Eye (tissue), 1 donor: ENCODE data around the gene PATJ.
"Not testable (repeated sequence)": the region's sequence is repeated elsewhere in the genome, so short reads cannot be mapped to it uniquely, and the experiment has no call there.

Experiments
- DNase-seq: peaks from one replicate; pipeline ENCODE4 v3.0.0-alpha.2; 2015

Gene PATJ

GRCh38 chr1:62185233-62185632 lies 443.0 kb downstream of the PATJ start:
- not testable (repeated sequence) for DNase-seq

GRCh38 chr1:62185677-62186076 lies 443.4 kb downstream of the PATJ start:
- DNase-seq, result no peak

GRCh38 chr1:62187548-62187947 lies 445.3 kb downstream of the PATJ start:
- no peak for DNase-seq

GRCh38 chr1:62188111-62188510 lies 445.8 kb downstream of the PATJ start:
- no peak for DNase-seq

GRCh38 chr1:62194651-62195544 lies 452.6 kb downstream of the PATJ start, which contains the start of gene L1TD1:
TSS of gene L1TD1 (plus strand) at chr1:62194849. CDS start at chr1:62206629, 11,780 bp downstream.
- DNase-seq, result peak; percentile 70

- peak; percentile 16 for DNase-seq
These were observed 453.9 kb downstream of the PATJ start for GRCh38 chr1:62196086-62196690.

- no peak for DNase-seq
These were observed 455.9 kb downstream of the PATJ start for GRCh38 chr1:62198069-62198780.

- no peak for DNase-seq
These were observed 456.5 kb downstream of the PATJ start for GRCh38 chr1:62198781-62199125.

- no peak for DNase-seq
These were observed 464.9 kb downstream of the PATJ start for GRCh38 chr1:62207187-62207586.

- no peak for DNase-seq
These were observed 465.8 kb downstream of the PATJ start for GRCh38 chr1:62208087-62208486.

GRCh38 chr1:62208970-62209369 lies 466.7 kb downstream of the PATJ start:
- no peak for DNase-seq

- no peak for DNase-seq
These were observed 467.8 kb downstream of the PATJ start for GRCh38 chr1:62209931-62210595.

- no peak for DNase-seq
These were observed 468.7 kb downstream of the PATJ start for GRCh38 chr1:62210960-62211359.

GRCh38 chr1:62212411-62212810 lies 470.1 kb downstream of the PATJ start:
- no peak for DNase-seq

- DNase-seq, result no peak
These were observed 471.0 kb downstream of the PATJ start for GRCh38 chr1:62213075-62213914.

GRCh38 chr1:62218604-62219003 lies 476.3 kb downstream of the PATJ start:
- DNase-seq, result no peak

- not testable (repeated sequence) for DNase-seq
These were observed 478.2 kb downstream of the PATJ start for GRCh38 chr1:62220456-62220855.

GRCh38 chr1:62221171-62221570 lies 478.9 kb downstream of the PATJ start:
- no peak for DNase-seq

- no peak for DNase-seq
These were observed 480.0 kb downstream of the PATJ start for GRCh38 chr1:62222321-62222720.

GRCh38 chr1:62224182-62224581 lies 481.9 kb downstream of the PATJ start:
- no peak for DNase-seq

- no peak for DNase-seq
These were observed 485.2 kb downstream of the PATJ start for GRCh38 chr1:62227496-62227895.
